K562 (cell line): ENCODE results near the gene KRTAP19-7. TPM values are rescaled to one million over a fixed set of nuclear protein-coding genes. Genes with fewer than 3 reads are reported as not detected.

Experiments used
- ATAC-seq: fragments of 200-7000 bp; cut with Tn5 transposase; 3 replicates; pipeline ENCODE4 v1.9.1; 2020; ENCODE audit warnings: moderate library complexity
- BruUV-seq: library from RNA; stranded (reverse); fragments of 400-500 nt; replicated peaks from 2 replicates; lab custom pipeline; 2021; lab: Mats Ljungman, UMichigan
- CTCF ChIA-PET: fragments of 300-600 bp; formaldehyde crosslinking; extraction: SDS; loops from one replicate; lab custom pipeline; 2021; ENCODE audit warnings: low intra/inter-chr PET ratio; lab: Yijun Ruan, JAX
- POLR2A ChIA-PET: fragments of 300-600, 350-650 bp; sonication (Branson Sonifier 250); formaldehyde crosslinking; extraction: SDS; loops from one replicate; lab custom pipeline; 2021; ENCODE audit warnings: antibody characterized with exemption, inconsistent platforms; lab: Yijun Ruan, JAX
- DNase-seq, 4 experiments: peaks; one replicate each; pipeline versions ENCODE4 v3.0.0 to v3.0.0-alpha.2; 2011 to 2018; ENCODE audit warnings: low spot score in 3 of 4, mixed read lengths in 3 of 4; ENCODE audit errors: extremely low read depth in 1 of 4
- FAIRE-seq: peaks from 2 replicates; lab custom pipeline; 2011; peaks lifted over from hg19 to GRCh38; lab: Jason Lieb, UNC
- H2AFZ ChIP-seq: 2 replicates; pipeline ENCODE4 v1.6.0; 2011; ENCODE audit warnings: low read depth, low read length, control low read depth, inconsistent platforms
- H3K27ac ChIP-seq: fragments of 200-600 bp; 3 replicates; pipeline ENCODE4 v1.8.0; 2011; ENCODE audit warnings: low read depth, mild to moderate bottlenecking, control low read depth, inconsistent platforms, low read length, moderate library complexity, mixed read lengths; ENCODE audit errors: extremely low read depth
- H3K27me3 ChIP-seq, 2 experiments: fragments of 300-600 bp in 1 of 2; 2 replicates in 1 of 2; 3 replicates in 1 of 2; pipeline versions ENCODE4 v1.6.0 to v1.8.0; 2011; ENCODE audit warnings: inconsistent platforms in 2 of 2, low read length in 2 of 2, mild to moderate bottlenecking in 1 of 2, mixed read lengths in 1 of 2, moderate library complexity in 1 of 2; ENCODE audit not compliant: control insufficient read depth in 2 of 2, insufficient read depth in 2 of 2
- H3K36me3 ChIP-seq: fragments of 300-600 bp; 3 replicates; pipeline ENCODE4 v1.8.0; 2011; ENCODE audit warnings: mild to moderate bottlenecking, low read length, inconsistent platforms; ENCODE audit not compliant: control insufficient read depth, insufficient read depth
- H3K4me1 ChIP-seq, 2 experiments: fragments of 200-600 bp in 1 of 2; replicated peaks in 1 of 2; 2 replicates in 1 of 2; 3 replicates in 1 of 2; pipeline versions ENCODE4 v1.5.1 to v1.8.0; 2011; ENCODE audit warnings: inconsistent platforms in 2 of 2, low read length in 2 of 2, mild to moderate bottlenecking in 1 of 2, mixed read lengths in 1 of 2, moderate library complexity in 1 of 2; ENCODE audit not compliant: control insufficient read depth in 2 of 2, insufficient read depth in 2 of 2
- H3K4me2 ChIP-seq: 2 replicates; pipeline ENCODE4 v1.6.1; 2011; ENCODE audit warnings: low read length, control low read depth, inconsistent platforms, mixed read lengths; ENCODE audit not compliant: insufficient read depth
- H3K4me3 ChIP-seq: fragments of 200-600 bp; sonication (generic), shearing (Covaris generic); 2 replicates; pipeline ENCODE4 v1.5.1; 2016; ENCODE audit warnings: control low read depth, inconsistent platforms
- H3K79me2 ChIP-seq: fragments of 200-600 bp; 3 replicates; pipeline ENCODE4 v1.8.0; 2011; ENCODE audit warnings: low read length, inconsistent platforms; ENCODE audit not compliant: control insufficient read depth, insufficient read depth
- H3K9ac ChIP-seq, 2 experiments: 2 replicates each; pipeline versions ENCODE4 v1.6.0 to v1.6.1; 2011; ENCODE audit warnings: low read depth in 2 of 2, low read length in 2 of 2, control low read depth in 1 of 2, inconsistent platforms in 1 of 2, mild to moderate bottlenecking in 1 of 2, mixed read lengths in 1 of 2; ENCODE audit not compliant: insufficient read depth in 1 of 2
- H3K9me1 ChIP-seq: one replicate; pipeline ENCODE4 v1.6.0; 2011; ENCODE audit warnings: inconsistent platforms, mild to moderate bottlenecking, low read length, moderate library complexity; ENCODE audit not compliant: control insufficient read depth, insufficient read depth
- H3K9me3 ChIP-seq: replicated peaks from 2 replicates; pipeline ENCODE4 v1.5.1; 2011; ENCODE audit warnings: low read depth, low read length, inconsistent platforms; ENCODE audit not compliant: control insufficient read depth, insufficient read depth
- H4K20me1 ChIP-seq: replicated peaks from 2 replicates; pipeline ENCODE4 v1.6.1; 2011; ENCODE audit warnings: low read length, inconsistent platforms, mixed read lengths; ENCODE audit not compliant: control insufficient read depth, insufficient read depth
- BRD4 ChIP-seq: fragments of 200-600 bp; sonication (generic); IDR thresholded peaks from 2 replicates; pipeline ENCODE4 v1.6.1; 2017; ENCODE audit warnings: inconsistent platforms
- FOXA3 ChIP-seq, 2 experiments: fragments of 450-650 bp in 1 of 2; sonication (generic) in 1 of 2; formaldehyde crosslinking; IDR thresholded peaks in 1 of 2; conservative IDR thresholded peaks in 1 of 2; 2 replicates each; pipeline versions ENCODE4 v1.4.0 to v1.8.0; 2020 to 2022; ENCODE audit warnings: mild to moderate bottlenecking in 2 of 2, missing genetic modification reagents in 1 of 2
- HNRNPLL ChIP-seq: fragments of 200-400 bp; formaldehyde crosslinking; IDR thresholded peaks from 2 replicates; pipeline ENCODE4 v1.6.1; 2017; ENCODE audit warnings: low read length, low read depth, mild to moderate bottlenecking; ENCODE audit not compliant: poor library complexity, severe bottlenecking
- MAFF ChIP-seq: IDR thresholded peaks from 2 replicates; pipeline ENCODE4 v1.6.1; 2012; ENCODE audit warnings: low read length, improper control_type of control experiment
- MIER1 ChIP-seq: fragments of 450-650 bp; IDR thresholded peaks from 2 replicates; pipeline ENCODE4 v1.6.1; 2016; ENCODE audit warnings: antibody characterized with exemption, mild to moderate bottlenecking, low read depth
- MTA2 ChIP-seq: fragments of 450-650 bp; IDR thresholded peaks from 2 replicates; pipeline ENCODE4 v1.6.1; 2016; ENCODE audit warnings: low read depth
- NFE2 ChIP-seq: IDR thresholded peaks from 2 replicates; pipeline ENCODE4 v1.6.1; 2014; ENCODE audit warnings: antibody characterized with exemption, low read depth
- NR4A1 ChIP-seq, 2 experiments: fragments of 250-450 bp in 1 of 2; fragments of 450-650 bp in 1 of 2; sonication (Bioruptor Pico) in 1 of 2; IDR thresholded peaks; 2 replicates each; pipeline versions ENCODE4 v1.4.0 to v1.6.1; 2016 to 2020; ENCODE audit warnings: mild to moderate bottlenecking in 2 of 2, missing compliant biosample characterization in 1 of 2, missing genetic modification characterization in 1 of 2, moderate library complexity in 1 of 2
- PTBP1 ChIP-seq: fragments of 200-400 bp; formaldehyde crosslinking; IDR thresholded peaks from 2 replicates; pipeline ENCODE4 v1.6.1; 2017; ENCODE audit warnings: low read depth, low read length
- ZNF224 ChIP-seq: sonication (generic); formaldehyde crosslinking; IDR thresholded peaks from 2 replicates; pipeline ENCODE4 v1.8.0; 2022; ENCODE audit warnings: mild to moderate bottlenecking, missing genetic modification reagents
- ZNF589 ChIP-seq: fragments of 200-800 bp; sonication (Bioruptor generic); IDR thresholded peaks from 2 replicates; pipeline ENCODE4 v1.6.1; 2016; ENCODE audit warnings: low read depth, missing genetic modification characterization, missing compliant biosample characterization
- ZNF75A ChIP-seq: fragments of 450-650 bp; formaldehyde crosslinking; IDR thresholded peaks from 2 replicates; pipeline ENCODE4 v1.4.0; 2020; ENCODE audit warnings: mild to moderate bottlenecking
- in situ Hi-C: fragments of 300-500 bp; cut with MboI; formaldehyde crosslinking; loops from 4 replicates; pipeline ENCODE4 v1.15.0; 2018; ENCODE audit warnings: inconsistent platforms, mixed read lengths
- intact Hi-C: fragments of 100-400 bp; cut with micrococcal nuclease; formaldehyde crosslinking; loops from 2 replicates; pipeline ENCODE4 v1.14.2; 2022
- polyA plus RNA-seq, 8 experiments: library from polyadenylated mRNA; depleted of rRNA in 4 of 8; stranded (reverse) in 5 of 8; unstranded in 3 of 8; fragments of >200 nt; fragmentation: Nextera tagmentation in 2 of 8; fragmentation: Illumina TruSeq in 1 of 8; extraction: Ambion mirVana in 2 of 8; extraction: Trizol in 1 of 8; gene quantifications; 2 replicates each; pipeline versions ENCODE4 v1.2.1 to v1.2.3, GENCODE V29; 2011 to 2014; ENCODE audit warnings: inconsistent platforms in 1 of 8, missing spikeins in 1 of 8
- total RNA-seq, 7 experiments: library from RNA; depleted of rRNA in 6 of 7; stranded (reverse); fragments of >200 nt in 6 of 7; fragmentation: Illumina TruSeq in 2 of 7; extraction: Trizol in 2 of 7; gene quantifications; 2 replicates each; pipeline versions ENCODE4 v1.2.1 to v1.2.3, GENCODE V29; 2011 to 2021; ENCODE audit warnings: low replicate concordance in 1 of 7
- TF ChIP-seq, protein P1 (sequence below): fragments of 200-800 bp; sonication (Bioruptor generic); IDR thresholded peaks from 2 replicates; pipeline ENCODE4 v1.6.1; 2016; ENCODE audit warnings: missing genetic modification characterization, missing compliant biosample characterization
- TF ChIP-seq, protein P2 (sequence below): fragments of 250-450 bp; sonication (Bioruptor Pico); IDR thresholded peaks from 2 replicates; pipeline ENCODE4 v1.4.0; 2020; ENCODE audit warnings: mild to moderate bottlenecking, moderate library complexity

Gene KRTAP19-7
- total and polyA plus RNA-seq, 9 of the 15 experiments (the other 6 are each of a cell fraction or from before 2014, with no cell fraction given), result not detected

DNA sequence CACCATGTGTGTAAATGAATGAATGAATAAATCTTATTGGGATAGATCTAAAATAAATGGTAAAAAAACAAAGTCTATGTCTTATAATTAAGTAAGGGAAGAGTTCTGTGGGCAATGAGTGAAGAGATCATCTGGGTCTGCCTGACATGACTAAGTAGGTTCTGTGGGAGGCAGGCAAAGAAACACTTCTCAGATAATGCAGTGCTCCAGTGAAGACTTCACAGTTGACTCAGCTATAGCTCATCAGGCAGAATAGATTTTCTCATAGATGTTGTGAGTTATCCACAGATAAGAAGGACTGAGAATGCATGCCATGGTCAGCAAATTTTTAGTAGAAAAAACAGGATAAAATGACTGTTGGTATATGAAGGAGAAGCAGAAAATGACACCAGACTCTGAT lies 16.7 kb upstream of the KRTAP19-7 start (continued):
- TF ChIP-seq, protein P1, sequence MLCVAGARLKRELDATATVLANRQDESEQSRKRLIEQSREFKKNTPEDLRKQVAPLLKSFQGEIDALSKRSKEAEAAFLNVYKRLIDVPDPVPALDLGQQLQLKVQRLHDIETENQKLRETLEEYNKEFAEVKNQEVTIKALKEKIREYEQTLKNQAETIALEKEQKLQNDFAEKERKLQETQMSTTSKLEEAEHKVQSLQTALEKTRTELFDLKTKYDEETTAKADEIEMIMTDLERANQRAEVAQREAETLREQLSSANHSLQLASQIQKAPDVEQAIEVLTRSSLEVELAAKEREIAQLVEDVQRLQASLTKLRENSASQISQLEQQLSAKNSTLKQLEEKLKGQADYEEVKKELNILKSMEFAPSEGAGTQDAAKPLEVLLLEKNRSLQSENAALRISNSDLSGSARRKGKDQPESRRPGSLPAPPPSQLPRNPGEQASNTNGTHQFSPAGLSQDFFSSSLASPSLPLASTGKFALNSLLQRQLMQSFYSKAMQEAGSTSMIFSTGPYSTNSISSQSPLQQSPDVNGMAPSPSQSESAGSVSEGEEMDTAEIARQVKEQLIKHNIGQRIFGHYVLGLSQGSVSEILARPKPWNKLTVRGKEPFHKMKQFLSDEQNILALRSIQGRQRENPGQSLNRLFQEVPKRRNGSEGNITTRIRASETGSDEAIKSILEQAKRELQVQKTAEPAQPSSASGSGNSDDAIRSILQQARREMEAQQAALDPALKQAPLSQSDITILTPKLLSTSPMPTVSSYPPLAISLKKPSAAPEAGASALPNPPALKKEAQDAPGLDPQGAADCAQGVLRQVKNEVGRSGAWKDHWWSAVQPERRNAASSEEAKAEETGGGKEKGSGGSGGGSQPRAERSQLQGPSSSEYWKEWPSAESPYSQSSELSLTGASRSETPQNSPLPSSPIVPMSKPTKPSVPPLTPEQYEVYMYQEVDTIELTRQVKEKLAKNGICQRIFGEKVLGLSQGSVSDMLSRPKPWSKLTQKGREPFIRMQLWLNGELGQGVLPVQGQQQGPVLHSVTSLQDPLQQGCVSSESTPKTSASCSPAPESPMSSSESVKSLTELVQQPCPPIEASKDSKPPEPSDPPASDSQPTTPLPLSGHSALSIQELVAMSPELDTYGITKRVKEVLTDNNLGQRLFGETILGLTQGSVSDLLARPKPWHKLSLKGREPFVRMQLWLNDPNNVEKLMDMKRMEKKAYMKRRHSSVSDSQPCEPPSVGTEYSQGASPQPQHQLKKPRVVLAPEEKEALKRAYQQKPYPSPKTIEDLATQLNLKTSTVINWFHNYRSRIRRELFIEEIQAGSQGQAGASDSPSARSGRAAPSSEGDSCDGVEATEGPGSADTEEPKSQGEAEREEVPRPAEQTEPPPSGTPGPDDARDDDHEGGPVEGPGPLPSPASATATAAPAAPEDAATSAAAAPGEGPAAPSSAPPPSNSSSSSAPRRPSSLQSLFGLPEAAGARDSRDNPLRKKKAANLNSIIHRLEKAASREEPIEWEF (CRISPR knock-in tag), result no peak
- TF ChIP-seq HNRNPLL (no peak), PTBP1 (no peak), MIER1 (no peak), BRD4 (no peak), MTA2 (no peak)

DNA sequence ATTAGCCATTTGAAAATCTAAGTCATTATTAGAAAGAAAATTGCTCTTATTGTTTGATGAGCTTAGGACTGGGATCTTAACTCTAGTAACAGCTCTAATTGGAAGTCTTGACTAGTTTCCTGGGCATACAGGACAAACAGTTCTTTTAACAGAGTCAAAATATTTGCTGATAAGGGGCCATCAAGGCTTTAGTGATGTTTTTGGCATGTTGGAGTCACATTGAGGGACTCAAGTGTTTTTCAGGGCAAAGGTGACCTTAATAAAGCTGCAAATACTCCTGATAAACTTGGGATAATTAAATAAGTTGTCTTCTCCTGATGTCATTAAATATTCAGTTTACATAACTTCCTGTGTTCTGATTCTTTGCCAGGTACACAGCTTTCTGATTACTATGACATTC lies 6.5 kb upstream of the KRTAP19-7 start:
- Histone ChIP-seq H2AFZ (no peak overlapping the region), H3K79me2 (no peaks in the 10 kb centered on the region), H3K4me2 (no peak overlapping the region), H3K4me3 (no peak overlapping the region), H3K4me1 (no peaks in the 10 kb centered on the region), H4K20me1 (no peaks in the 10 kb centered on the region), H3K27me3 (no peaks in the 10 kb centered on the region), H3K9me1 (no peaks in the 10 kb centered on the region), H3K9ac (no peak overlapping the region), H3K36me3 (no peaks in the 10 kb centered on the region), H3K9me3 (no peaks in the 10 kb centered on the region), H3K27ac (no peak overlapping the region)
- in situ Hi-C loops (no loop called here), intact Hi-C loops (no loop called here)
- DNase-seq (no peak), FAIRE-seq (no peak), ATAC-seq (no peak)
- ChIA-PET POLR2A (no interaction called here), CTCF (no interaction called here)
- no TSS peak for BruUV-seq
- TF ChIP-seq MAFF (no peak), FOXA3 (CRISPR knock-in tag; conservative IDR thresholded peaks at IDR 0.05 in 1 of 2, IDR thresholded peaks at IDR 0.05 in 1 of 2) (no peak), ZNF589 (no peak), ZNF75A (CRISPR knock-in tag) (no peak), ZNF224 (CRISPR knock-in tag) (no peak), NR4A1 (CRISPR knock-in tag; IDR thresholded peaks at IDR 0.05) (no peak), NR4A1 (tag; IDR thresholded peaks at IDR 0.05) (no peak), NFE2 (no peak)
- TF ChIP-seq, protein P2, sequence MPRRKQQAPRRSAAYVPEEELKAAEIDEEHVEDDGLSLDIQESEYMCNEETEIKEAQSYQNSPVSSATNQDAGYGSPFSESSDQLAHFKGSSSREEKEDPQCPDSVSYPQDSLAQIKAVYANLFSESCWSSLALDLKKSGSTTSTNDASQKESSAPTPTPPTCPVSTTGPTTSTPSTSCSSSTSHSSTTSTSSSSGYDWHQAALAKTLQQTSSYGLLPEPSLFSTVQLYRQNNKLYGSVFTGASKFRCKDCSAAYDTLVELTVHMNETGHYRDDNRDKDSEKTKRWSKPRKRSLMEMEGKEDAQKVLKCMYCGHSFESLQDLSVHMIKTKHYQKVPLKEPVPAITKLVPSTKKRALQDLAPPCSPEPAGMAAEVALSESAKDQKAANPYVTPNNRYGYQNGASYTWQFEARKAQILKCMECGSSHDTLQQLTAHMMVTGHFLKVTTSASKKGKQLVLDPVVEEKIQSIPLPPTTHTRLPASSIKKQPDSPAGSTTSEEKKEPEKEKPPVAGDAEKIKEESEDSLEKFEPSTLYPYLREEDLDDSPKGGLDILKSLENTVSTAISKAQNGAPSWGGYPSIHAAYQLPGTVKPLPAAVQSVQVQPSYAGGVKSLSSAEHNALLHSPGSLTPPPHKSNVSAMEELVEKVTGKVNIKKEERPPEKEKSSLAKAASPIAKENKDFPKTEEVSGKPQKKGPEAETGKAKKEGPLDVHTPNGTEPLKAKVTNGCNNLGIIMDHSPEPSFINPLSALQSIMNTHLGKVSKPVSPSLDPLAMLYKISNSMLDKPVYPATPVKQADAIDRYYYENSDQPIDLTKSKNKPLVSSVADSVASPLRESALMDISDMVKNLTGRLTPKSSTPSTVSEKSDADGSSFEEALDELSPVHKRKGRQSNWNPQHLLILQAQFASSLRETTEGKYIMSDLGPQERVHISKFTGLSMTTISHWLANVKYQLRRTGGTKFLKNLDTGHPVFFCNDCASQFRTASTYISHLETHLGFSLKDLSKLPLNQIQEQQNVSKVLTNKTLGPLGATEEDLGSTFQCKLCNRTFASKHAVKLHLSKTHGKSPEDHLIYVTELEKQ (CRISPR knock-in tag), result no peak
- TF ChIP-seq, all 486 proteins: peak for 0
